Suprapubic skin (tissue), 4 donors: ENCODE results near the gene DCAF7. TPM values are rescaled to one million over a fixed set of nuclear protein-coding genes. Genes with fewer than 3 reads are reported as not detected.

Experiments used
- DNase-seq, 2 donors: peaks; one replicate each; pipeline ENCODE4 v3.0.0-alpha.2; 2019; ENCODE audit warnings: low spot score in 2 of 2
- H3K27ac ChIP-seq: fragments of 200-600 bp; sonication (generic); one replicate; pipeline ENCODE4 v1.5.1; 2019
- H3K27me3 ChIP-seq: fragments of 200-600 bp; sonication (generic); one replicate; pipeline ENCODE4 v1.5.1; 2019
- H3K36me3 ChIP-seq: fragments of 200-600 bp; sonication (generic); one replicate; pipeline ENCODE4 v1.5.1; 2019
- H3K4me1 ChIP-seq: fragments of 200-600 bp; sonication (generic); one replicate; pipeline ENCODE4 v1.5.1; 2019
- H3K4me3 ChIP-seq: fragments of 200-600 bp; sonication (generic); one replicate; pipeline ENCODE4 v1.5.1; 2019; ENCODE audit warnings: mild to moderate bottlenecking
- H3K9me3 ChIP-seq: fragments of 200-600 bp; sonication (generic); one replicate; pipeline ENCODE4 v1.5.1; 2019
- CTCF ChIP-seq, 2 donors: fragments of 200-600 bp in 1 of 2; fragments of 450-650 bp in 1 of 2; sonication (generic) in 1 of 2; IDR thresholded peaks; one replicate each; pipeline ENCODE4 v1.5.1; 2016 to 2019; ENCODE audit warnings: antibody characterized with exemption in 2 of 2, mild to moderate bottlenecking in 1 of 2, moderate library complexity in 1 of 2
- EP300 ChIP-seq: sonication (generic); formaldehyde crosslinking; IDR thresholded peaks from one replicate; pipeline ENCODE4 v1.6.1; 2017; ENCODE audit warnings: antibody characterized with exemption
- POLR2A ChIP-seq, 2 donors: fragments of 450-650 bp; IDR thresholded peaks; one replicate each; pipeline ENCODE4 v1.6.1; 2017; ENCODE audit warnings: antibody characterized with exemption in 2 of 2, mild to moderate bottlenecking in 2 of 2, moderate library complexity in 2 of 2
- POLR2AphosphoS5 ChIP-seq, 3 donors: sonication (generic); formaldehyde crosslinking; IDR thresholded peaks; one replicate each; pipeline ENCODE4 v1.6.1; 2017; ENCODE audit warnings: antibody characterized with exemption in 3 of 3
- WGBS: methylation state at CpG from one replicate; pipeline ENCODE4 v1.1.5; 2018; 5-methylcytosine and 5-hydroxymethylcytosine counted together
- total RNA-seq, 4 donors: library from RNA; depleted of rRNA; stranded (reverse); fragments of >200 nt; gene quantifications; one replicate each; pipeline ENCODE4 v1.1.0, GENCODE V29; 2016

DCAF7 gene
- total RNA-seq, 4 donors from 2014 or later = 22.4 to 30.9 (median 27.4) TPM

- H3K4me1 ChIP-seq = peaks cover 10% of the 10 kb centered on the region
- 100% methylated on average over 1 of the region's 9 CpGs for WGBS
Measured at GRCh38 chr17:63542218-63542545, 8.1 kb upstream of the DCAF7 start.

GRCh38 chr17:63542942-63543821 lies 7.1 kb upstream of the DCAF7 start:
- H3K9me3 ChIP-seq = no peaks in the 10 kb centered on the region
- no peak for DNase-seq

More at GRCh38 chr17:63542218-63542545, 8.1 kb upstream of the DCAF7 start:
- H3K9me3 ChIP-seq = no peaks in the 10 kb centered on the region
- no peaks in the 10 kb centered on the region for H3K36me3 ChIP-seq
- no peak overlapping the region for H3K27ac ChIP-seq
- no peak for DNase-seq
- TF ChIP-seq EP300 (no peak), CTCF (IDR thresholded peaks at IDR 0.05) (no peak), POLR2A (IDR thresholded peaks at IDR 0.05) (no peak), POLR2AphosphoS5 (IDR thresholded peaks at IDR 0.05) (no peak)
- peaks cover 28% of the 10 kb centered on the region for H3K27me3 ChIP-seq
- no peak overlapping the region for H3K4me3 ChIP-seq

GRCh38 chr17:63543822-63544420 lies 6.4 kb upstream of the DCAF7 start:
- no peaks in the 10 kb centered on the region for H3K36me3 ChIP-seq
- TF ChIP-seq EP300 = no peak
- TF ChIP-seq POLR2AphosphoS5 (IDR thresholded peaks at IDR 0.05) = no peak
- no peak for TF ChIP-seq POLR2A (IDR thresholded peaks at IDR 0.05)
- no peak for TF ChIP-seq CTCF (IDR thresholded peaks at IDR 0.05)
- peaks cover 12% of the 10 kb centered on the region for H3K27me3 ChIP-seq
- H3K4me3 ChIP-seq = no peak overlapping the region
- no peak overlapping the region for H3K27ac ChIP-seq
- no peaks in the 10 kb centered on the region for H3K9me3 ChIP-seq
- no peaks in the 10 kb centered on the region for H3K4me1 ChIP-seq
- no peak for DNase-seq

More at GRCh38 chr17:63542942-63543821, 7.1 kb upstream of the DCAF7 start:
- Histone ChIP-seq H3K4me1 (peaks cover 5% of the 10 kb centered on the region), H3K36me3 (no peaks in the 10 kb centered on the region), H3K4me3 (no peak overlapping the region), H3K27me3 (peaks cover 20% of the 10 kb centered on the region), H3K27ac (no peak overlapping the region)
- no peak for TF ChIP-seq POLR2A (IDR thresholded peaks at IDR 0.05)
- TF ChIP-seq CTCF (IDR thresholded peaks at IDR 0.05) = no peak
- no peak for TF ChIP-seq EP300
- TF ChIP-seq POLR2AphosphoS5 (IDR thresholded peaks at IDR 0.05) = no peak
- 55% methylated on average over 11 of the region's 15 CpGs for WGBS

- Histone ChIP-seq H3K27ac (no peak overlapping the region), H3K4me1 (peaks cover 6% of the 10 kb centered on the region), H3K4me3 (no peak overlapping the region), H3K36me3 (no peaks in the 10 kb centered on the region), H3K9me3 (no peaks in the 10 kb centered on the region), H3K27me3 (peaks cover 5% of the 10 kb centered on the region)
- no peak for DNase-seq
- TF ChIP-seq CTCF (IDR thresholded peaks at IDR 0.05) (no peak), POLR2A (IDR thresholded peaks at IDR 0.05) (no peak), EP300 (no peak), POLR2AphosphoS5 (IDR thresholded peaks at IDR 0.05) (no peak)
- WGBS = 78% methylated on average over 4 of the region's 13 CpGs
Measured at GRCh38 chr17:63544467-63545301, 5.6 kb upstream of the DCAF7 start.
